Kidney epithelial cell (primary cell): ENCODE data around the gene LIN28B. TPM values are rescaled to one million over a fixed set of nuclear protein-coding genes. Genes with fewer than 3 reads are reported as not detected.

ENCODE experiments used
- DNase-seq: peaks from one replicate; pipeline ENCODE4 v3.0.0-alpha.2; 2010; ENCODE audit warnings: low read depth
- H3K27me3 ChIP-seq: 2 replicates; pipeline ENCODE4 v1.6.0; 2011; ENCODE audit warnings: low read length; ENCODE audit not compliant: control insufficient read depth, insufficient read depth
- H3K36me3 ChIP-seq: 2 replicates; pipeline ENCODE4 v1.5.1; 2011; ENCODE audit warnings: low read length; ENCODE audit not compliant: control insufficient read depth, insufficient read depth
- H3K4me3 ChIP-seq: 2 replicates; pipeline ENCODE4 v1.5.1; 2011; ENCODE audit warnings: low read depth, mild to moderate bottlenecking, control low read depth, low read length
- total RNA-seq: library from RNA; depleted of rRNA; stranded (reverse); fragments of >200 nt; gene quantifications from 2 replicates; pipeline ENCODE4 v1.2.3, GENCODE V29; 2015
- TF ChIP-seq, protein P1 (sequence below): IDR thresholded peaks from 2 replicates; pipeline ENCODE4 v1.5.1; 2011; ENCODE audit warnings: mild to moderate bottlenecking, moderate library complexity, low read length, control low read depth, inconsistent platforms; ENCODE audit not compliant: insufficient read depth, poor library complexity, severe bottlenecking

LIN28B gene
- total RNA-seq, 1 donor from 2014 or later: 0.92 TPM

- TF ChIP-seq, protein P1, sequence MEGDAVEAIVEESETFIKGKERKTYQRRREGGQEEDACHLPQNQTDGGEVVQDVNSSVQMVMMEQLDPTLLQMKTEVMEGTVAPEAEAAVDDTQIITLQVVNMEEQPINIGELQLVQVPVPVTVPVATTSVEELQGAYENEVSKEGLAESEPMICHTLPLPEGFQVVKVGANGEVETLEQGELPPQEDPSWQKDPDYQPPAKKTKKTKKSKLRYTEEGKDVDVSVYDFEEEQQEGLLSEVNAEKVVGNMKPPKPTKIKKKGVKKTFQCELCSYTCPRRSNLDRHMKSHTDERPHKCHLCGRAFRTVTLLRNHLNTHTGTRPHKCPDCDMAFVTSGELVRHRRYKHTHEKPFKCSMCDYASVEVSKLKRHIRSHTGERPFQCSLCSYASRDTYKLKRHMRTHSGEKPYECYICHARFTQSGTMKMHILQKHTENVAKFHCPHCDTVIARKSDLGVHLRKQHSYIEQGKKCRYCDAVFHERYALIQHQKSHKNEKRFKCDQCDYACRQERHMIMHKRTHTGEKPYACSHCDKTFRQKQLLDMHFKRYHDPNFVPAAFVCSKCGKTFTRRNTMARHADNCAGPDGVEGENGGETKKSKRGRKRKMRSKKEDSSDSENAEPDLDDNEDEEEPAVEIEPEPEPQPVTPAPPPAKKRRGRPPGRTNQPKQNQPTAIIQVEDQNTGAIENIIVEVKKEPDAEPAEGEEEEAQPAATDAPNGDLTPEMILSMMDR: no peak
- no peak for DNase-seq
- Histone ChIP-seq H3K36me3 (no peaks in the 10 kb centered on the region), H3K27me3 (no peaks in the 10 kb centered on the region), H3K4me3 (no peak overlapping the region)
Observed at GRCh38 chr6:105058316-105058715, 101.4 kb downstream of the LIN28B start.

DNA sequence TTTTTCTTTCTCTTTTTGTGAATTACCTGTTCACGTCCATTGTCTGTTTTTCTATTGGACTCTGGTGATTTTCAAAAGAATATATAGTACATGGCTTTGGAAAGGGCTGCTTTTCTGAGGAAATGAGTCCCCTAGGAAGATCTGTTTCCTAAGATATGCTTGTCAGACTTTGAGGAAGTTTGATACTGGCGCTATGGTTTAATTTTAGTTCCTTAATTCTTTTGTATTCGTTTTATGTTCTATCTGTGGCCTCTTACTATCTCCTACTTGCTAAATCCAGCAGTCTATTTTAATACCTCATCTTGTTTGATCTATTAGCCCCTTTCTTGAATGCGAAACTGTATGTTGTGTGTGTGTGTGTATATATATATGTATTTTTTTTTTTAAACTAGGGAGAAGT is 101.9 kb downstream of the LIN28B start:
- TF ChIP-seq, protein P1: no peak
- Histone ChIP-seq H3K36me3 (no peaks in the 10 kb centered on the region), H3K4me3 (no peak overlapping the region), H3K27me3 (no peaks in the 10 kb centered on the region)
- DNase-seq: no peak

- DNase-seq: no peak
- Histone ChIP-seq H3K36me3 (no peaks in the 10 kb centered on the region), H3K27me3 (no peaks in the 10 kb centered on the region), H3K4me3 (no peak overlapping the region)
- TF ChIP-seq, protein P1: no peak
Observed at GRCh38 chr6:105066233-105066632, 109.3 kb downstream of the LIN28B start.

- no peak overlapping the region for H3K4me3 ChIP-seq
- DNase-seq: no peak
- TF ChIP-seq, protein P1: no peak
- H3K27me3 ChIP-seq: no peaks in the 10 kb centered on the region
- H3K36me3 ChIP-seq: no peaks in the 10 kb centered on the region
Observed at GRCh38 chr6:105066836-105067235, 109.9 kb downstream of the LIN28B start.

DNA sequence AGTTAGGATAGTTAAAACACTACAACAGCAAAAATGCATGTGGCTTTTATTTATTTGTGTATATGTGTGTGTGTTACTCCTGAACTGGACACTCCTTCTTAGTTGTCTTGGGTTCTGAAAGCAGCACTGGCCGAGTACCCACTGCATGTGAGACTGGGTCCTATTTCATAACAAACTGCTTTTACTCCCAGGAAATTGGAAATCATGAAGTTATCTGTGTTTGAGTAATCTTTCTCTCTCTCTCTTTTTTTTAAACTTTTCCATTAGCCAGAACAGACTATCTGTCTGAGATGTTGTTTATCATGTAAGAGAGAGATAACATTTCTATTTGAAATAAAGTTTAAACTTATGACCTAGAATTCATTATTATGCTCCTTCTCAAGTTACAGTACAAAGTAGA is 110.4 kb downstream of the LIN28B start:
- DNase-seq: no peak
- Histone ChIP-seq H3K4me3 (no peak overlapping the region), H3K36me3 (no peaks in the 10 kb centered on the region), H3K27me3 (no peaks in the 10 kb centered on the region)
- TF ChIP-seq, protein P1: no peak

DNA sequence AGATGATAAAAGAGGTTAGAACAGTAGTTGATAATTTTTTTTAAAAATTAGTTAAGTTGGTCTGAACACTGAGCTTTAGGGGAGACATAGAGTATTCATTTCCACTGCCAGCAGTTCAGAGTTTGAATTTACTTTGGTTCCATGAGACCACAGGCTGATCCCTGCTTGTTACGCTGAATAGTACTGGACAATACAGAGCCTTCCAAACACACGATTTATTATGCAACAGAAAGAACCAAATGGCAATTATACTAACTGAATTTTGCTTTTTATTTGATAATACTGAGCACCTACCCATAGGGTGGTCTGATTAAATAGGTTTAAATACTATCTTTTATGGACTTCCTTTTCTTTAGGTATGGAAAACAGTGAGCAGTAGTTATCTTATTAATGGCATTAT is 111.5 kb downstream of the LIN28B start:
- H3K4me3 ChIP-seq: no peak overlapping the region
- TF ChIP-seq, protein P1: no peak
- no peaks in the 10 kb centered on the region for H3K27me3 ChIP-seq
- no peaks in the 10 kb centered on the region for H3K36me3 ChIP-seq
- DNase-seq: no peak
